ENCODE data around the gene UTS2R. TPM values are rescaled to one million over a fixed set of nuclear protein-coding genes. Genes with fewer than 3 reads are reported as not detected.
"Not testable (repeated sequence)": the region's sequence is repeated elsewhere in the genome, so short reads cannot be mapped to it uniquely, and the experiment has no call there.

The UTS2R gene
- total and polyA plus RNA-seq, 8 donors: not detected

DNA sequence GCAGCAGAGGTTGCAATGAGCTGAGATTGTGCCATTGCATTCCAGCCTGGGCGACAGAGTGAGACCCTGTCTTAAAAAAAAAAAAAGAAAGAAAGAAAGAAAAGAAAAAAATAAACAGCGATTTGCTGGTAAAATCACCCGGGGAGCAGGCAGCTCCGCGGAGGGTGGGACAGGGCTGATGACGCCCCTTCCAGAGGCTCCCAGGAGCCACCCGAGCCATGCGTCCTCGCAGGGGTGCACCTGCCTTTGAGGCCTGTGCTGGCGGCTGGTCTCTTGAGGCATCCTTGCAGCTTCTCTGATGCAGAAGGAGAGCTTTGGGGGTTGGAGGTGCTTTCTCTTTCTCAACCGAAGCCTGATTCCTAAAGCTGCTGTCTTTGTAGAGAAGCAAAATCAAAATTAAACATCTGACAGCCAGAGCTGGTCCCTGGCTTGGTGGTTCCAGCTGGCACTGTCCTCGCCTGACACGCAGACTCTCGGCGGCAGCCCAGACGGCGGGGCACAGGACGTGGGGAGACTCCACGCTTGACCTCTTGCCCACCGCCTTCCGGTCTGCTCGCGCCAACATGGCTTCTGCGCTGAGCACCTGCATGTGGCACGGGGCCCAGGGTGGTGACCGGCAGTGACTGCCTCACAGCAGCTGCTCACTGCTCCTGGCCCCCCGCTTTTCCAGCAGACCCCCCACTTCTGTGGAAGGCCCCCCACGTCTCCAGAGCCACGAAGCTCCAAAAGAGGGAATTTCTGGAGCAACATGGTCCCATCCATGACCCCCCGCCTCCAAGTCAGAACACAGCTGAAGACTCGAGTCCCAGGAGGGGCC lies 6.6 kb downstream of the UTS2R start:
- no peak for DNase-seq
- 70 to 83% (median 79%) methylated on average over 30 to 31 of the region's 31 CpGs for WGBS, 5 donors
- H3K27me3 ChIP-seq: peaks cover 8 to 84% (median 53%) of the 10 kb centered on the region in 3 donors
- H3K4me1 ChIP-seq: peaks cover 0 to 26% (median 6%) of the 10 kb centered on the region in 4 donors
- H3K36me3 ChIP-seq: no peaks in the 10 kb centered on the region
- no peak overlapping the region for H3K27ac ChIP-seq
- TF ChIP-seq, protein P1, sequence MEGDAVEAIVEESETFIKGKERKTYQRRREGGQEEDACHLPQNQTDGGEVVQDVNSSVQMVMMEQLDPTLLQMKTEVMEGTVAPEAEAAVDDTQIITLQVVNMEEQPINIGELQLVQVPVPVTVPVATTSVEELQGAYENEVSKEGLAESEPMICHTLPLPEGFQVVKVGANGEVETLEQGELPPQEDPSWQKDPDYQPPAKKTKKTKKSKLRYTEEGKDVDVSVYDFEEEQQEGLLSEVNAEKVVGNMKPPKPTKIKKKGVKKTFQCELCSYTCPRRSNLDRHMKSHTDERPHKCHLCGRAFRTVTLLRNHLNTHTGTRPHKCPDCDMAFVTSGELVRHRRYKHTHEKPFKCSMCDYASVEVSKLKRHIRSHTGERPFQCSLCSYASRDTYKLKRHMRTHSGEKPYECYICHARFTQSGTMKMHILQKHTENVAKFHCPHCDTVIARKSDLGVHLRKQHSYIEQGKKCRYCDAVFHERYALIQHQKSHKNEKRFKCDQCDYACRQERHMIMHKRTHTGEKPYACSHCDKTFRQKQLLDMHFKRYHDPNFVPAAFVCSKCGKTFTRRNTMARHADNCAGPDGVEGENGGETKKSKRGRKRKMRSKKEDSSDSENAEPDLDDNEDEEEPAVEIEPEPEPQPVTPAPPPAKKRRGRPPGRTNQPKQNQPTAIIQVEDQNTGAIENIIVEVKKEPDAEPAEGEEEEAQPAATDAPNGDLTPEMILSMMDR (IDR thresholded peaks at IDR 0.05): no peak
- TF ChIP-seq POLR2AphosphoS5 (IDR thresholded peaks at IDR 0.05) (no peak), POLR2A (IDR thresholded peaks at IDR 0.05) (no peak), EP300 (IDR thresholded peaks at IDR 0.05) (no peak)
- no peaks in the 10 kb centered on the region for H3K9me3 ChIP-seq
- H3K4me3 ChIP-seq: no peak overlapping the region
- intact Hi-C loops (cut with DNase I; ENCODE audit: low total_unique reads): no loop called here

DNA sequence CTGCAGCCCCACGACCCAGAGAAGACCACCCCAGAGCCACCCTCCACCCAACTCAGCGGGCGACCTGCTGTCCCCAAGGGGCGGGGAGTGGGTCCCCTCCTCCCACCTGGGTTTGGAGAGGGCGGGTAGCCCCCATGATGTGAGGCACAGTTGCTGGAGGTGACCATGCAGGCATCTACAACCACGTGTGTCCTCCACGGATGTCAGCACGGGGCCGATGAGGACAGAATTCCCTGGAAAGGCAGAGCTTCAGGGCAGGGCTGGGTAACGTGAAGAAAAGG lies 7.1 kb downstream of the UTS2R start:
- no peaks in the 10 kb centered on the region for H3K36me3 ChIP-seq
- no peak for DNase-seq
- intact Hi-C loops (cut with DNase I; ENCODE audit: low total_unique reads): no loop called here
- no peaks in the 10 kb centered on the region for H3K9me3 ChIP-seq
- no peak overlapping the region for H3K27ac ChIP-seq
- H3K4me1 ChIP-seq: peaks cover 0 to 26% (median 6%) of the 10 kb centered on the region in 4 donors
- peaks cover 8 to 84% (median 53%) of the 10 kb centered on the region in 3 donors for H3K27me3 ChIP-seq
- WGBS, 5 donors: 53 to 66% (median 62%) methylated on average over 10 of the region's 10 CpGs
- TF ChIP-seq EP300 (IDR thresholded peaks at IDR 0.05) (no peak), POLR2A (IDR thresholded peaks at IDR 0.05) (no peak), POLR2AphosphoS5 (IDR thresholded peaks at IDR 0.05) (no peak)
- TF ChIP-seq, protein P1 (IDR thresholded peaks at IDR 0.05): no peak
- H3K4me3 ChIP-seq: no peak overlapping the region

- intact Hi-C loops (cut with DNase I; ENCODE audit: low total_unique reads): no loop called here
- no peak overlapping the region for H3K27ac ChIP-seq
Observed at GRCh38 chr17:82380860-82381702, 9.5 kb downstream of the UTS2R start.

DNA sequence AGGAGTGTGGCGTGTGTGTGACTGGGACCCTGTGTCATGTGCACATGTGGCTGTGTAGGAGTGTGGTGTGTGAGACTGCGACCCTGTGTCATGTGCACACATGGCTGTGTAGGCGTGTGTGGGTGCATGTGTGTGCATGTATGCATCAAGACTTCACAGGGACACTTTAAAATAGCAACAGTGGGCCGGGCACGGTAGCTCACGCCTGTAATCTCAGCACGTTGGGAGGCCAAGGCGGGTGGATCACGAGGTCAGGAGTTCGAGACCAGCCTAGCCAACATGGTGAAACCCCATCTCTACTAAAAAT lies 10.1 kb downstream of the UTS2R start:
- 71 to 81% (median 75%) methylated on average over 10 of the region's 10 CpGs for WGBS, 5 donors
- peaks cover 7 to 36% (median 28%) of the 10 kb centered on the region in 4 donors for H3K4me1 ChIP-seq
- intact Hi-C loops (cut with DNase I; ENCODE audit: low total_unique reads); H3K27ac ChIP-seq; H3K4me3 ChIP-seq; H3K9me3 ChIP-seq; DNase-seq; H3K36me3 ChIP-seq: not testable (repeated sequence)
- peaks cover 2 to 84% (median 38%) of the 10 kb centered on the region in 3 donors for H3K27me3 ChIP-seq

More at GRCh38 chr17:82380860-82381702, 9.5 kb downstream of the UTS2R start:
- H3K36me3 ChIP-seq: no peaks in the 10 kb centered on the region
- no peak for DNase-seq
- H3K9me3 ChIP-seq: no peaks in the 10 kb centered on the region
- WGBS, 5 donors: 51 to 57% (median 53%) methylated on average over 23 of the region's 23 CpGs
- TF ChIP-seq POLR2A (IDR thresholded peaks at IDR 0.05) (no peak), EP300 (IDR thresholded peaks at IDR 0.05) (no peak), POLR2AphosphoS5 (IDR thresholded peaks at IDR 0.05) (no peak)
- TF ChIP-seq, protein P1 (IDR thresholded peaks at IDR 0.05): no peak
- peaks cover 2 to 84% (median 39%) of the 10 kb centered on the region in 3 donors for H3K27me3 ChIP-seq
- H3K4me3 ChIP-seq: no peak overlapping the region
- peaks cover 7 to 32% (median 24%) of the 10 kb centered on the region in 4 donors for H3K4me1 ChIP-seq

GRCh38 chr17:82382220-82382932 lies 10.8 kb downstream of the UTS2R start:
- DNase-seq; H3K4me3 ChIP-seq; H3K36me3 ChIP-seq; H3K9me3 ChIP-seq; H3K27ac ChIP-seq; intact Hi-C loops (cut with DNase I; ENCODE audit: low total_unique reads): not testable (repeated sequence)
- 82 to 90% (median 85%) methylated on average over 12 to 21 of the region's 21 CpGs for WGBS, 5 donors
- Histone ChIP-seq H3K27me3 (peaks cover 2 to 90% (median 44%) of the 10 kb centered on the region in 3 donors), H3K4me1 (peaks cover 7 to 44% (median 34%) of the 10 kb centered on the region in 4 donors)

All from stomach (tissue), 9 donors.